Ishikawa (cell line): ENCODE results near the gene SOD1.

Experiments
- CREB1 ChIP-seq: IDR thresholded peaks from 2 replicates; pipeline ENCODE4 v1.6.1; 2012; ENCODE audit warnings: low read depth
- EP300 ChIP-seq: IDR thresholded peaks from 2 replicates; pipeline ENCODE4 v1.6.1; 2012; ENCODE audit warnings: borderline replicate concordance
- TEAD4 ChIP-seq: IDR thresholded peaks from 2 replicates; pipeline ENCODE4 v1.6.1; 2012
- YY1 ChIP-seq: IDR thresholded peaks from 2 replicates; pipeline ENCODE4 v1.6.1; 2012; ENCODE audit warnings: low read depth
- TF ChIP-seq, protein P1 (sequence below): IDR thresholded peaks from 2 replicates; pipeline ENCODE4 v1.6.1; 2012
- TF ChIP-seq, protein P2 (sequence below): IDR thresholded peaks from 2 replicates; pipeline ENCODE4 v1.6.1; 2012

DNA sequence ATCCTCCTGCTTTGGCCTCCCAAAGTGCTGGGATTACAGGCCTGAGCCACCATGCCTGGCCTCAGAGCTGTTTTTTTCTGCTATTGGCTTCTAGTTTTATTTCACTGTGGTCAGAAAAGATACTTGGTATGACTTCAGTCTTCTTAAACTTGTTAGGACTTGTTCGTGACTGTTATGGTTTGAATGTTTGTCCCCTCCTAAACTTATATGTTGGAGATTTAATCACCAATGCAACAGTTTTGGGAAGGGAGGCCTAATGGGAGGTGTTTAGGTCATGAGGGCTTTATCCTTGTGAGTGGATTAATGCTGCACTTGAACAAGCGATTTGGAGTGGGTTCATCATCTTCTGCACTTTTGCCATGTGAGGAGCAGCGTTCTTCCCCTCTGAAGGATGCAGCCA is 24.5 kb upstream of the SOD1 start:
- TF ChIP-seq, protein P1, sequence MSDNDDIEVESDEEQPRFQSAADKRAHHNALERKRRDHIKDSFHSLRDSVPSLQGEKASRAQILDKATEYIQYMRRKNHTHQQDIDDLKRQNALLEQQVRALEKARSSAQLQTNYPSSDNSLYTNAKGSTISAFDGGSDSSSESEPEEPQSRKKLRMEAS, result no peak
- no peak for TF ChIP-seq TEAD4
- TF ChIP-seq CREB1, result no peak
- no peak for TF ChIP-seq EP300
- TF ChIP-seq YY1, result no peak
- TF ChIP-seq, protein P2, sequence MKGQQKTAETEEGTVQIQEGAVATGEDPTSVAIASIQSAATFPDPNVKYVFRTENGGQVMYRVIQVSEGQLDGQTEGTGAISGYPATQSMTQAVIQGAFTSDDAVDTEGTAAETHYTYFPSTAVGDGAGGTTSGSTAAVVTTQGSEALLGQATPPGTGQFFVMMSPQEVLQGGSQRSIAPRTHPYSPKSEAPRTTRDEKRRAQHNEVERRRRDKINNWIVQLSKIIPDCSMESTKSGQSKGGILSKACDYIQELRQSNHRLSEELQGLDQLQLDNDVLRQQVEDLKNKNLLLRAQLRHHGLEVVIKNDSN, result no peak
